Bronchial epithelial cell (primary cell): ENCODE measurements around the gene GPX6. TPM values are rescaled to one million over a fixed set of nuclear protein-coding genes. Genes with fewer than 3 reads are reported as not detected.

Experiments used
- DNase-seq: peaks from one replicate; pipeline ENCODE4 v3.0.0-alpha.2; 2010; ENCODE audit warnings: low read depth
- FAIRE-seq: peaks from 2 replicates; lab custom pipeline; 2011; peaks lifted over from hg19 to GRCh38; lab: Jason Lieb, UNC
- H3K27me3 ChIP-seq: 2 replicates; pipeline ENCODE4 v1.5.1; 2011; ENCODE audit warnings: low read length; ENCODE audit not compliant: control insufficient read depth, insufficient read depth
- H3K36me3 ChIP-seq: 2 replicates; pipeline ENCODE4 v1.5.1; 2011; ENCODE audit warnings: low read length; ENCODE audit not compliant: control insufficient read depth, insufficient read depth
- H3K4me3 ChIP-seq: 2 replicates; pipeline ENCODE4 v1.5.1; 2011; ENCODE audit warnings: mild to moderate bottlenecking, low read depth, low read length, control low read depth
- total RNA-seq: library from RNA; depleted of rRNA; stranded (reverse); fragments of >200 nt; gene quantifications from 2 replicates; pipeline ENCODE4 v1.2.1, GENCODE V29; 2014
- TF ChIP-seq, protein P1 (sequence below): IDR thresholded peaks from 2 replicates; pipeline ENCODE4 v1.5.1; 2011; ENCODE audit warnings: mild to moderate bottlenecking, moderate library complexity, low read length, control low read depth, inconsistent platforms; ENCODE audit not compliant: insufficient read depth, severe bottlenecking

GPX6 gene
- total RNA-seq, 1 donor from 2014 or later = not detected

GRCh38 chr6:28501259-28501658 is 14.3 kb downstream of the GPX6 start:
- Histone ChIP-seq H3K27me3 (no peaks in the 10 kb centered on the region), H3K36me3 (no peaks in the 10 kb centered on the region), H3K4me3 (no peak overlapping the region)
- DNase-seq (no peak), FAIRE-seq (no peak)
- TF ChIP-seq, protein P1, sequence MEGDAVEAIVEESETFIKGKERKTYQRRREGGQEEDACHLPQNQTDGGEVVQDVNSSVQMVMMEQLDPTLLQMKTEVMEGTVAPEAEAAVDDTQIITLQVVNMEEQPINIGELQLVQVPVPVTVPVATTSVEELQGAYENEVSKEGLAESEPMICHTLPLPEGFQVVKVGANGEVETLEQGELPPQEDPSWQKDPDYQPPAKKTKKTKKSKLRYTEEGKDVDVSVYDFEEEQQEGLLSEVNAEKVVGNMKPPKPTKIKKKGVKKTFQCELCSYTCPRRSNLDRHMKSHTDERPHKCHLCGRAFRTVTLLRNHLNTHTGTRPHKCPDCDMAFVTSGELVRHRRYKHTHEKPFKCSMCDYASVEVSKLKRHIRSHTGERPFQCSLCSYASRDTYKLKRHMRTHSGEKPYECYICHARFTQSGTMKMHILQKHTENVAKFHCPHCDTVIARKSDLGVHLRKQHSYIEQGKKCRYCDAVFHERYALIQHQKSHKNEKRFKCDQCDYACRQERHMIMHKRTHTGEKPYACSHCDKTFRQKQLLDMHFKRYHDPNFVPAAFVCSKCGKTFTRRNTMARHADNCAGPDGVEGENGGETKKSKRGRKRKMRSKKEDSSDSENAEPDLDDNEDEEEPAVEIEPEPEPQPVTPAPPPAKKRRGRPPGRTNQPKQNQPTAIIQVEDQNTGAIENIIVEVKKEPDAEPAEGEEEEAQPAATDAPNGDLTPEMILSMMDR = no peak

- Histone ChIP-seq H3K36me3 (no peaks in the 10 kb centered on the region), H3K4me3 (no peak overlapping the region), H3K27me3 (no peaks in the 10 kb centered on the region)
- TF ChIP-seq, protein P1 = no peak
- DNase-seq (no peak), FAIRE-seq (no peak)
Measured at GRCh38 chr6:28497893-28498292, 17.7 kb downstream of the GPX6 start.

GRCh38 chr6:28497306-28497705 is 18.3 kb downstream of the GPX6 start:
- Histone ChIP-seq H3K36me3 (no peaks in the 10 kb centered on the region), H3K27me3 (no peaks in the 10 kb centered on the region), H3K4me3 (no peak overlapping the region)
- DNase-seq (no peak), FAIRE-seq (no peak)
- TF ChIP-seq, protein P1 = no peak

GRCh38 chr6:28496099-28496779 is 19.4 kb downstream of the GPX6 start:
- FAIRE-seq (no peak), DNase-seq (peak; percentile 8)
- no peak overlapping the region for H3K4me3 ChIP-seq
- no peaks in the 10 kb centered on the region for H3K36me3 ChIP-seq
- TF ChIP-seq, protein P1 = no peak
- H3K27me3 ChIP-seq = no peaks in the 10 kb centered on the region

DNA sequence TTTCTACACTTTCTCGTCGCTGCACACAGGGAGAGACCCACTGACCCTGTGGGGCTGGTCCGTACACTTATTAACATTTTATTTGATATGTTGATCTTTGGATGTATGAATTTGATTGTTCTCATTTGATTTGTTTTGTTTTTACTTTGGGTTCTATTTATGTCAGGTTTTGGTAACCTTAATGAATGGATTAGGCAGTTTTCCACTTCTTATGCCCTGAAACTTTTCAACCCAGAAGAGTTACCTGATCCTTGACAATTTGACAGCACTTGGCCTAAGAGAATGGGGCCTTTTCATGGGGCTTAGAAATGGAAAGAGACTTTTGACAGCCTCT is 23.6 kb downstream of the GPX6 start:
- TF ChIP-seq, protein P1 = no peak
- DNase-seq (no peak), FAIRE-seq (no peak)
- Histone ChIP-seq H3K36me3 (no peaks in the 10 kb centered on the region), H3K4me3 (no peak overlapping the region), H3K27me3 (no peaks in the 10 kb centered on the region)
